Right forelimb (tissue), 1 donor: Measurements from ENCODE around the gene PVR.
"Not testable (repeated sequence)": the region's sequence is repeated elsewhere in the genome, so short reads cannot be mapped to it uniquely, and the experiment has no call there.

Source experiments
- DNase-seq: peaks from one replicate; pipeline ENCODE4 v3.0.0-alpha.2; 2018

Gene PVR

DNA sequence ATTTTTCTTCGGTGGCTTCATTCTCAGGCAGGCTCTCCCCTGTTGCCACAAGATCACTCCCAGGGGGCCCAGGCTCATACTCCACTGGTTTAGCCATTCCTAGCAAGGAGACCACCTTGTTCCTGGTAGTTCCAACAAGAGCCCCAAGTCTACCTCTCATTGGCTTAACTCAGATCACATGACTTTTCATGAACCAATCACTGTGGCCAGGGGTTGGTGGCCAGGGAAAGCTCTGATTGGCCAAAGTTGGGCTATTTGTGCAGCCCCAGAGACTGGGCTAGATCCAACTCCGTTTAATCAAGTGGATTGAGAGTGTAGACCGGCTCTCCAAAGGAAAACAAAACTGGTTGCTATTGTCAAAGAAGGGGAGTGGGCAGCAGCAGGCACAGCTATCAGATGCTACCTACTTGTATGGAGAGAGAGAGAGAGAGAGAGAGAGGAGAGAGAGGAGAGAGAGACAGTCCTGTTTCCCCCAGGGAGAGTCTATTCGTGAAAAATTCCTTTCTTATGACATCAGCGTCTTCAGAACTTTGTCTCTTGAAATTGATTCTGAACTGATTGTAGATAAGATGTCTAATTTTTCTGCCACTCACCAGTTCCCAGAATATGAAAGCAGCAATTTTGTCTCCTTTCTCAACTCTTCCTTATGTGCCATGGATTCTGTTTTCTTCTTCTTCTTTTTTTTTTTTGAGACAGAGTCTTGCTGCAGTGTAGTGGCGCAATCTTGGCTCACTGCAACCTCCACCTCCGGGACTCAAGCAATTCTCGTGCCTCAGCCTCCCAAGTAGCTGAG is 33.5 kb downstream of the PVR start:
- DNase-seq, result no peak

DNA sequence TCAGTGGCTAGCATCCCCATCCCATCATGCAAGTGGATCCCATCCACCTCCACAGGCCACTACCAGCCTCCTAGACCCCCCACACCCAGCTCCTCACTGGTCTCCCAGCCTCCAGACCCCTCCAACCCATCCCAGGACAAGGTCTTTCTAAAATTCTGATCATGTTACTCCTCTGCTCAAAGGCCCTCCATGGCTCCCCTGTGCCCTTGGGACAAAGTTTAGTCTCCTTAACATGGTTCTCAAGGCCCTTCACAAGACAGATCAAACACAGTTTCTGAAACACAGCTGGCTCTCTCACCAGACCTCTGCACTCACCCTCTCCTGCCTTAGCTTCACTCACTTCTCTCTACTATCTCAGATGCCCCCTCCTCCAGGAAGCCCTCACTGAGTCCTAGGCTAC is 36.8 kb downstream of the PVR start:
- no peak for DNase-seq

DNA sequence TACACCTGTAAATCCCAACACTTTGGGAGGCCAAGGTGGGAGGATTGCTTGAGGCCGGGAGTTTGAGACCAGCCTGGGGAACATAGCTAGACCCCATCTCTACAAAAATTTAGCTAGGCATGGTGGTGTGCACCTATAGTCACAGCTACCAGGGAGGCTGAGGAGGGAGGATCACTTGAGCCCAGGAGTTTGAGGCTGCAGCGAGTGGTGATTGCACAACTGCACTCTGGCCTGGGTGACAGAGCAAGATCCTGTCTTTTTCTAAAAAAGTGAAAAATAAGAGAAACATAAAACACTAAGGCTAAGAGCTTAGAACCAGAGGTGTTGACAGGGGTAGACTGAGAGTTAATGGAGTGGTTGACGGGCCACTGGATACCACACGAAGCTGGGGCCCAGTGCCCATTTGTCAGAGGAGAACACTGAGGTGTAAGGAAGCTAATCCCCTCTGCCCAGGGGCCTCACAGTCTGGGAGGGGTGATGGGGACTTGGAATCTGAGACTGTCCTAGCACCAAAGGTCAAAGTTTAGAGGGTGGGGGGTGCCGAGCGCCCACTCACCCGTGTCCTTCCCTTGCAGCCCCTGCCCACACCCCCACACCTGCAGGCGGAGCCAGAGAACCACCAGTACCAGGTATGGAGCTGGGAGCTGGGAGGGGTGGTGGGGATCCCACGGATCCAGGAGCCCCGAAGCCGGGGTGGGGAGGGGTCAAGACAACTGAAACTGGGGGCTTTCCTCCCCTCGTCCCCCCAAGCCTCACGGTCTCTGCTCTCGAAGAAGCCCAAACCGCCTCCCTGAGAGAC is 38.5 kb downstream of the PVR start:
- no peak for DNase-seq

DNA sequence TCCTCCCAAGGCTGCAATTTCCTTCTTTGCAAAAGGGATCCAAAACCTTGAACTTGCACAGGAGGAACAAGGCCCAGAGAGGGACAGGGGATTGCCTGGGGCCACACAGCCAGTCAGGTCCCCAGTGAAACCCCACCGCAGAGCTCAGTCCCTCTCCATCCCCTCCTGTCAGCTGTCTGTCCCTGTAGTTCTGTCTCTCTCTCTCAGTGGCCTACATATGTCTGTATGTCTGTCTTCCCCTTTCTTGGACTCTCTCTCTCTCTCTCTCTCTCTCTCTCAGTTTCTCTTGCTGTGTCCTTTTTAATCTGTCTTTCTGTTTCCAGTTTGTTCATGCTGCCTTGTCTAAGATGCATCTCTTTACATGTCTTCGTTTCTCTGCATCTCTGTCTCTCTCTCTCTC is 39.1 kb downstream of the PVR start:
- no peak for DNase-seq

DNA sequence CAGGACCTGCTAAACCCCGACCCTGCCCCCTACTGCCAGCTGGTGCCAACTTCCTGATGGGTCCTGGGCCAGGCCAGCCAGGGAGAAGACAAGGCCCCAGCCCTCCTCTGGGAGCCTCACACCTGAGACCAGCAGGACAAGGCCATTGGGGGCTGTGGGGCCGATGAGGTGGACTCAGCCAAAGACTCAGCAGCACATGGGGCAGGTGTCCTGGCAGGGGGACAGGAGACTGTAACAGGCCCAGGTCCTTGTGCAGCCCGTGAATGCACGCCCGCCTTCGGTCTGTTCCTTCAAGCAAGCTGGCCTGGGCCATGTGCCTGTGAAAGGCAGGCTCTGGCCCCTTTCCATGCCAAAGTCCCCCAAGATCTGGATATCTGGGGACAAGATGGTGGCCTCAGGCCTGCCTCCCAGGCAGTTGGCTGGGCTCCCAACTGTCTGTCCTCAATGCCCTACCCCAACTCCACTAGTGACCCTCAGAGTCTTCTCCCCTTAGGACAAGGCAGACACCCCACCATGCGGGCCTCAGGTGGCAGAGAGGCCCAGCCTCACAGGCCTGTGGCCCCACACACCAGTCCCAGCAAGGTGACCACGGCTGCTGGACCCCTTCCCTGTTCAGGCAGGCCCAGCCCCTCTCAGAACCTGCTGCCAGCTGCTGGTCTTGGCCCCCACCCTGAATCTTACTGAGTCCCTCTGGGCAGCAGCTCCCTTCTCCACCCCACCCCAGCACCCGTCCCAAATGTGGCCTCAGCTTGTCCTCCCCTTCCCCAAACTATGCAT is 39.9 kb downstream of the PVR start:
- DNase-seq, result no peak

DNA sequence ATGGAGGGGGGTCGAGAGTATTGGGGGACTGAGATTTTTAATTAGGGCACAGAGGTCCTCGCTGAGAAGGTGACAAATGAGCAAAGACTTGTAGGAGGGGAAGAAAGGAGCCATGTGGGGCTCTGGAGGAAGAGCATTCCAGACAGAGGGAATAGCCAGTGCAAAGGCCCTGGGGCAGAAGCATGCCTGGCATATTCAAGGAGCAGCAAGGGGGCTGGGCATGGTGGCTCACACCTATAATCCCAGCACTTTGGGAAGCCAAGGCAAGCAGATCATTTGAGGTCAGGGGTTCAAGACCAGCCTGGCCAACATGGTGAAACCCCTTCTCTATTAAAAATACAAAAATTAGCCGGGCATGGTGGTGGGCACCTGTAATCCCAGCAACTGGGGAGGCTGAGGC is 40.7 kb downstream of the PVR start:
- DNase-seq, result not testable (repeated sequence)

DNA sequence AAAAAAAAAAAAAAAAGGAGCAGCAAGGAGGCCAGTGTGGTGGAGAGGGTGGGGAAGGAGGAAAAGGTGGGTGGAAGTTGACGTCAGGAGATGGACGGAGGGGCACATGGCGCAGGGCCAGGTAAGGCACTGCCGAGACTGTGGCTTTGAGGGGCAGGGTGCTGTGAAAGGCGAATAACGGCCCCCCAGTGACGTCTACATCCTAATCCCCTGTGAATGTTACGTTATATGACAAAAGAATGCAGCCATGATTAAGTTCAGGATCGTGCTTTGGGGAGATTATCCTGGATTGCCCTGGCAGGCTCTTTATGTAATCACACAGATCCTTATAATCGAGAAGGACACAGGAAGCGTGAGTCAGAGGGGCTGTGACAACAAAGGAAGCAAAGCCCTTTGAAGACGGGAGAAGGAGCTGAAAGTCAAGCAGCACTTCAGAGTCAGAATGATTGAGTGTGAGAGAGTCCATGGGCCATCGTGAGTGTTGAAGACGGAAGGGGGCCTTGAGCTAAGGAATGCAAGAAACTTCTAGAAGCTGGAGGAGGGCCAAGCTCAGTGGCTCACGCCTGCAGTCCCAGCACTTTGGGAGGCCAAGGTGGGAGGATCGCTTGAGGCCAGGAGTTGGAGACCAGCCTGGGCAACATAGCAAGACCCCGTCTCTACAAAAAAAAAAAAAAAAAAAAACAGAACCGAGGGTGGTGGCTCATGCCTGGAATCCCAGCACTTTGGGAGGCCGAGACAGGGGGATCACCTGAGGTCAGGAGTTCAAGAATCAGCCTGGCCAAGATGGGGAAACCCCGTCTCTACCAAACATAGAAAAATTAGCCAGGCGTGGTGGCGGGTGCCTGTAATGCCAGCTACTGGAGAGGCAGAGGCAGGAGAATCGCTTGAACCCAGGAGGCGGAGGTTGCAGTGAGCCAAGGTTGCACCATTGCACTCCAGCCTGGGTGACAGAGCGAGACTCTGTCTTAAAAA is 41.5 kb downstream of the PVR start:
- no peak for DNase-seq

DNA sequence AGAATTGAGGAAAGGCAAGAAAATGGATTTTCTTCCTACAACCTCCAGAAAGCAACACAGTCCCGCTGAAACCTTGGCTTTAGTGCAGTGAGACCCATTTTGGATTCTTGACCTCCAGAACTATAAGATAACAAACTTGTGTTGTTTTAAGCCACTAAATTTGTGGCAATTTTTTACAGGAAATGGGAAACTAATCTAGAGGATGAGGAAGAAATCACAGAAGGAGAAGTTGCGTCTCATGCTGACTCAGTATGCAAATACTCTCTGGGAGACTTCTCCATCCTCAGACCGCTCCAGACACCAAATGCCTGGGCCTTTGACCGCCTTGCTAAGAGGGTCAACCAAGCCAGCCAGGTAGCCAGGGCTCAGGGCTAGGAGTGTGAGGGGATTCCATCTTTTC is 42.2 kb downstream of the PVR start:
- DNase-seq, result no peak

DNA sequence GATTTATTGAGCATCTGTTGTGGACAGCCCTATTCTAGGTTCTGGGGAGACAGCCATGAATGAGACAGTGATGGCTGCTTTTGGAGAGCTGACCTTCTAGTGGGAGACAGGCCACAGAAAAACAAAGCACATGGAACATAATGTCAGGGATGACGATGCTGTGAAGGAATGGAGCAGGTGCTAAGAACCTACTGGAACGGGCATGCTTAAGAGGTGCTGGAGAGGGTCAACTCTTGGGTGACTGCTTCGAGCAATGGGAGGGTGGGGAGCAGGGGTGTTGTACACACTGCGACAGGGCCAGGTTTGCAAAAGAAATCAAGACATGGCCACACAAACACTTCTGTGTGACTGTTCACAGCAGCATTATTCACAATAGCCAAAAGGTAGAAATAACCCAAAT is 43.2 kb downstream of the PVR start:
- no peak for DNase-seq

DNA sequence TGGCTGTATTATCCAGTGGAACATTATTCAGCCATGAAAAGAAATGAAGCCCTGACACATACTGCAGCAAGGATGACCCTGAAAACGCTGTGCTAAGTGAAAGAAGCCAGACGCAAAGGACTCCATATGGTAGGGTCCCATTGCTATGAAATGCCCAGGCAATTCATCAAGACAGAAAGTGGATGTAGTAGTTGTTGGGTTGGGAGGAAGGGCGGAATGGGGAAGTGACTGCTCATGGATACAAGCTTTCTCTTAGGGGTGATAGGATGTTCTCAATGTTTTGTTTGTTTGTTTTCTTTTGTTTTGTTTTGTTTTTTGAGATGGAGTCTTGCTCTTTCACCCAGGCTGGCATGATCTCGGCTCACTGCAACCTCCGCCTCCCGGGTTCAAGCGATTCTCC is 44.2 kb downstream of the PVR start:
- DNase-seq, result no peak

DNA sequence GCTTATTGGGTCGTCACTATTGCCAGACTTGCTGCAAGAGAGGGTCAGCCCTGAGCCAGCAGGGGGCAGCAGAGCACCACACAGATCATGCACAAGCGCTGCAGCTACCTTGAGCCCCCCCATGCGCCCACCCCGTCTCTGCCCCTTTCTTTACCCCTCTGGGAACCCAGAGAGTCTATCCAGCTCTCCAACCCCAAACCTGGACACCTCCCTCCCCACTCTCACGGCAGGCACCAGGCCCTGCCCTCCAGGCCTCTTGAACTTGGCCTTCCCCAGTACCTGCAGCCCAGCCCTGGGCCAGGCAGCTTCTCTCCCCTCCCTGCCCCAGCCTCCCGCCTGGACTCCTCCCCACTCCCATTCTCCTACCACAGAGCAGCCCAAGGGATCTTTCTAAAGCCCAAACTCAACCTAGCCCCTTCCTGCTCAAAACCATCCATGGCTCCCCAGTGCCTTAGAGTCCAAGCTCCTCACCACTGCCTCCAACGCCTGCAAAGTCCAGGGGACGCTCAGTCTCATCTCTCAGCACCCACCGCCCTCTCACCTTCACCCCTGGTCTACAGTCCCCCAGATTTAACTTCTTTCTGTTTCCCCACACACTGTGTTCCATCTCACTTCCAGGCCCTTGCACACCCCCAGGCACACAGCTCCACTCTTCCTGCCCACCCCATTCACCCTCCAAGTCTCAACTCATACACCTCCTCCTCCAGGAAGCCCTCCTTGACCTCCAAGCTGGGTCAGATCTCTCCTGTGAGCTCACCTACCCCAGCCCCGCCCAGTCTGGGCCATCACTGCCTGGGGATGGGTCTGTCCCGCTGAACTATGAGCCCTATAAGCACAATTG is 45.8 kb downstream of the PVR start:
- DNase-seq, result peak; percentile 84

DNA sequence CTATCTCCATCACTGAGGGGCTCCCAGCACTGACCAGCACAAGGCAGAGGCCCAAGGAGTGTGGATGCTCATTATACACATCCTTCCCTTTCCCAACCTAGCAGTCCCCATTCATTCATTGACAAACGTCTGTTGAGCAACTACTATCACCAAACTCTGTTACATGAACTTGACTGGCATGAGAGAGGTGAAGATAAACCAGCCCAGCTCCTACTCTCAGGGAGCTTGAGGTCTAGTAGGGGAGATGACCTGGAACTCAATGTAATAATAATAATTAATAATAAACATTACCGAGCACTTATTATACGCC is 46.4 kb downstream of the PVR start:
- DNase-seq, result no peak

DNA sequence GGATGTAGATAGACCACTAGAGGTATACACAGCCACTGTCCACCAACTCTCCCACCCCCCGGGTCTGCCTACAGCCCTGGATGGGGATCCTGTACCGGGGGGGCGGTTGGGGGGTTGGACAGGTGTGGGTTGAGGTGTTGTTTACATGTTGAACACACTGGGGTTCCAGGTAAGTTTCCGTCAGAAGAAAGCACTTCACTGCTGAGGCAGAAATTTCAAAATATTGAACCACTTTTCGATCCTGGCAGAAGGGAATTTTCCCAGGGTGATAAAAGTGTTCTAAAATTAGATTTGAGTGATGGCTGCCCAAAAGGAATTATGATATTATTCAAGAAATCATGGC is 48.6 kb downstream of the PVR start:
- DNase-seq, result no peak

DNA sequence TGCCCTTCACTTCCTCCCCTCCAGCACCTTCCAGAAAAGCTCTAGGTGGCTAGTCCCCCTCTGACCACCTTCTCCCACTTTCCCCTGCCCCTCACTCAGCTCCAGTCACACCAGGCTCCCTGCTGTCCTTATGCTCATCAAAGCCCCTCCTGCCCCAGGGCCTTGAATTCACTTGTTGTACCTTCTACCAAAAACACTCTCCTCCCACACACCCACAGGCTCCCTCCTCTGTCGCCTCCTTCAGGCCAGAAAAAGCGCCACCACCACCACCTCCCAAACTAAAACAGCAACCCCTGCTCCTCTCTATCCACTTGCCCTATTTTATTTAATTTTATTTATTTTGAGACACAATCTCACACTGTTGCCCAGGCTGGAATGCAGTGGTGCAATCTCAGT is 50.5 kb downstream of the PVR start:
- no peak for DNase-seq

DNA sequence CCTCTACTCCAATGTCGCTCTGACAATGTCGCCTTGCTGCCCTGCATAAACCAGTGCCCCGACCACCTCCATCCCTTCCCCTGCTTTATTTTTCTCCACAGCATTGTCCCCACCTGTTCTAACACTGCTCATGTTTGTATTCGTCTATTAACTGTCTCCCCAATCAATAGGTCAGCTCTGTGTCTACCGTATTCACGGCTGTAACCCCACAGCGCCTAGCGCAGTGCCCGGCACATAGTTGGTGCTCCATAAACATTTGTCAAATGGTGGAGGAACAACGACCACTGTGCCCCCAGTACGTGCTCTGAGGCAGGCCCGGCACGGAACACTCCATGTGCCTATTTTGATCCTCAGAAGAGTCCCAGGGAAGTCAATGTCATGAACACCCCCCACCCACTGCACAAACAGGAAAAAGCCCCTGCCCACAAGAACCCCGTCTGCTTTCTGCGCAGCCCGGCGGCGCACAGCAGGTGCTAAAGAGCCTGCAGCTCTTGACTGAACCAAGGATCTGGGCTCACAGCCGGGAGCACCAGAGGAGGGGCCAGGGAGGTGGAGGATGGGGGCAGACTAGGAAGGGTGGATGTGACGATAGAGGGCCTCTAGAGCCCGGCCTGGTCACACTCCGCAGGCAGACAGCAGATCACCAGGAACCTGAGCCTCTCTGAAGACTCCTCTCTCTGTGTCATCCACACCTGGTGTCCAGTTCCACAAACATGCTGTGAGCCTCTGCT is 53.4 kb downstream of the PVR start:
- no peak for DNase-seq

DNA sequence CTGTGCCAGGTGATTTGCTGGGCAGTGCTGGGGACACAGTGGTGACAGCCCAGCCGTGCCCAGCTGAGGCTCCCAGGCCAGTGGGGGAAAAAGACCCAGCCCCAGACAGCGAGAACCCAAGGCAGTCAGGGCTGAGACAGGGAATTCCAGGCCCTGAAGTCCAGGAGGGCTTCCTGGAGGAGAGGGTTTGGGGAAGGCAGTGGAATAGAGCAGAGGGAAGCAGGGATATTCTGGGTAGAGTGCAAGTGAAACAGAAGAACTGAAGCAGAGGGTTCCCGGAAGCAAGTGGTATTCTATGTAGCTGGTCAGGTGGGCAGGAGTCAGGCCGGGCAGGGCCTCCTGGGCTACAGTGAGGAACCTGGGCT is 53.9 kb downstream of the PVR start:
- no peak for DNase-seq

DNA sequence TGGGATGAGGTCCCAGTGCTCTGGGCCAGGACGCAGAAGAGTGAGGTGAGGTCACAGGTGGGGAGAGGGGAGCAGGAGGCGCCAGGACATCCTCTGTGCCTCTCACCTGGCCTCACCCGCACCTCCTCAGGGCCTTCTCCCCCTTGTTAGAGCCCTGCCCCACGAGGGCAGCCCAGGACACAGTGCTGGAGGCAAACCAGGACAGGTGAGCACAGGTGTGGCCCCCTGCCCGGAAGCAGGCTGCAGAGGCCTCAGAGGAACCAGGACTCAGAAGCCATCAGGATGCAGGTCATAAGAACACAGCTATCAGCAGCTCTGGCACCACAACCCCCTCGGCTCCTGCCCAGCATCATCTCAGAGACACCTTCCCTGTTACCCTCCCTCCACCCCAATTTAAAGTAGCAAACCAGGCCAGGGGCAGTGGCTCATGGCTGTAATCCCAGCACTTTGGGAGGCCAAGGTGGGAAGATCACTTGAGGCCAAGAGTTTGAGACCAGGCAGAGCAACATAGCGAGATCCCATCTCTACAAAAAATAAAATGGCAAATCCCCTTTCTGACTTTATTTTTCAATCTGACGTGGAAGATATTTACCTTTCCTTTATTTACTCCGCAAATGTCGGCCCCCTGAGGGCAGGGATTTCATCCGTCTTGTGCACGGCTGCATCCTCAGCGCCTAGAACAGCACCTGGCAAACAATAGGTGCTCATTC is 54.9 kb downstream of the PVR start, which contains the start of gene CEACAM16:
CEACAM16 (plus strand) TSS at position 660 of the 710 bp plus-strand sequence. CDS start 2,306 bp downstream, outside the sequence.
- no peak for DNase-seq

DNA sequence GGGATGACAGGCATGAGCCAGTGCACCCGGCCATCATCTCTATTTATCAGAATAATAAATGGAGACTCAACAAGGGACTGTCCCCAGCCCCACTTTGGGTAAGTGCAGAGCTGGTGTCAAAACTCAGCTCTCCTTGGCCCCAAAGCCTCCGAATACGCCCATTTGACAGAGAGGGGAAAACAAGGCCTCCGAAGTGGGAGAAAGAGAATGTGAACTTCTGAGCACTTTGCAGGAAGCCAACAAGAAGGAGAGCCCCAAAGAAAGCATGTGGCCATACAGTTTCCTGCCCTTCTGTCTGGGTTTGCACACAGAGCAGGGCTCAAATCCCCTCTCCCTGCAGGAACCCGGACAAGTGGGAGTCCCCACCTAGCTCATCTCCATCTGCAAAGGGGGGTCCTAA is 56.8 kb downstream of the PVR start:
- no peak for DNase-seq

DNA sequence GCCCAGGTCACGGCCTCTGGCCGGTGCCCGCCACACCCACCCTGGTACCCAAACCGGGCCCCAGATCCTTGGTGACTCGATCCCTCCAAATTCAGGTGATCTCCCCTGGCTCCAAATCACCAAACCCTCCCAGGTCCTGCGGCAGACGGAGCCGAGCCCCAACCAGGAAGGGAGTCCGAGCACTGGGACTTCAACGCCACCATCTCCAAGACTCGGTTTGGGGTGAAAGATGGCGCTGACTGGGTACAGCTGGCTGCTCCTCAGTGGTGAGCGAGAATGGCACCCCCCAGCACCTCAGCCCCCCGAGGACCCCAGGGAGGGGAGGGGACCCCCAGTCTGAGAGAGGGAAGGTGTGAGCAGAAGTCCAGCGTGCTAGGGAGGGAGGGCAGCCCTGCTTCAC is 57.5 kb downstream of the PVR start:
- DNase-seq, result no peak

DNA sequence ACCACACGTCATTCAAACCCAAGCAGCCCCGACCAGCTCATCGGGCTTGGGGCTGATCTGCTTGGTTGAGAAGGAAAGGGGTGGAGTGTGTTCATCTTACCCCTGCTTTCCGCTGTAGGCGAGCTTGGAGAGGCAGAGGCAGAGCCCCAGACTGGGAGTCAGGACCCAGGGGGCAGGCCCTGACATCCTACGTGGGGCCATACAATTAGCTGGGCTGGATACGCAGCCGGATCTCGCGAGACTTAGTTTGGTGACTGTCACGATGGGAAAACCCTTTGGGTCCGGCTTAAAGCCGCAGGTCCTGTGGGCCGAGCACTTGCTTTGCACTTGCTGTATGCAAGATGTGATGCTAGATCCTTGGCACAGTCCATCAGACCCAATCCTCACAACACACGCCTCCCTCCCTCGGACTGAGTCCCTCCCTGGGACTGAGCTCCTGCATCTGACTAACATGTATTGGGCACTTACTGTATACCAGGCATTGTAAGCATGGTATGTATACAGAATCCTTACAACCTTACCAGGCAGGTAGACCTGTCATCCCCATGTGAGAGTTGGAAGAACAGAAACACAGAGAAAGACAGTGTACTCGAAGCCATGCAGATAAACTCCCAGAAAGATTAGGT is 59.0 kb downstream of the PVR start:
- DNase-seq, result no peak
